H4 (cell line): ENCODE data around the gene LHX2. TPM values are rescaled to one million over a fixed set of nuclear protein-coding genes. Genes with fewer than 3 reads are reported as not detected.

Experiments used
- DNase-seq: peaks from one replicate; pipeline ENCODE4 v3.0.0-alpha.2; 2015; ENCODE audit warnings: low spot score
- total RNA-seq: library from RNA; depleted of rRNA; stranded (reverse); fragments of >200 nt; shearing (Covaris generic); gene quantifications from 2 replicates; pipeline ENCODE4 v1.2.3, GENCODE V29; 2014

The LHX2 gene
- total RNA-seq, 1 experiment from 2014 or later: 2.2 TPM

DNA sequence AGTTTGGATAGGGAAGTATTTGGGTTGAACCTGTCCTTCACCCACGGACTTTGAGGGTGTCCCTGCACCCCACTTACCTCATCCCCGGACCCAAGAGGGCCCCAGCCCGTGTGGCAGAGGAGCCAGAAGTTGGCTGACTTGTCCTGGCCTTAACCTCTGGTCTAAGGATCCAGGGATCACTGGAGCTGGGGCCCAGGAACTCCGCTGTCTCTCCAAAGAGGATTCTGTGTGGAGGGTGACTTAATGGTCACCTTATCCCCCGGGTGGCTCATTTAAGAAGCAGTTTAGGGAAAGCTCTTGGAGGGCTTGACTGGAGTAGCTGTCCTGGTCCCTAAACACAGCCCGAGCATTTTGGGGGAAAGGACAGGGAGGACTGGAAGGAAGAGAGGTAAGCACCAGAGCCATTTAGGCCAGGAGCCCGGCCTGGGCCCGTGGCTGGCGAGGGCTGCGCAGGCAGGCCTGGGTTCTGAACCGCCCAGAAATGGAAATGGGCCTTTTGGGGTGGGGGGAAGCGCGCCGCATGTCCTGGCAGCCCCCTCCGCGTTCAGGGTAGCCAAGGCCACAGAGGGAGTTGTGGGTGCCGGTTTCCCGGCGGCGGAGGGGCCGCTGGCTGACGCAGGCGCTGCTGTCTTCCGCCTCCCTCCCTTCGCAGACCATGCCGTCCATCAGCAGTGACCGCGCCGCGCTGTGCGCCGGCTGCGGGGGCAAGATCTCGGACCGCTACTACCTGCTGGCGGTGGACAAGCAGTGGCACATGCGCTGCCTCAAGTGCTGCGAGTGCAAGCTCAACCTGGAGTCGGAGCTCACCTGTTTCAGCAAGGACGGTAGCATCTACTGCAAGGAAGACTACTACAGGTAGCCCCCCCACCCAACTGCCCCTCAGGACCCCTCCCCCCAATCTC, 2.0 kb downstream of the LHX2 start:
- DNase-seq: no peak

DNA sequence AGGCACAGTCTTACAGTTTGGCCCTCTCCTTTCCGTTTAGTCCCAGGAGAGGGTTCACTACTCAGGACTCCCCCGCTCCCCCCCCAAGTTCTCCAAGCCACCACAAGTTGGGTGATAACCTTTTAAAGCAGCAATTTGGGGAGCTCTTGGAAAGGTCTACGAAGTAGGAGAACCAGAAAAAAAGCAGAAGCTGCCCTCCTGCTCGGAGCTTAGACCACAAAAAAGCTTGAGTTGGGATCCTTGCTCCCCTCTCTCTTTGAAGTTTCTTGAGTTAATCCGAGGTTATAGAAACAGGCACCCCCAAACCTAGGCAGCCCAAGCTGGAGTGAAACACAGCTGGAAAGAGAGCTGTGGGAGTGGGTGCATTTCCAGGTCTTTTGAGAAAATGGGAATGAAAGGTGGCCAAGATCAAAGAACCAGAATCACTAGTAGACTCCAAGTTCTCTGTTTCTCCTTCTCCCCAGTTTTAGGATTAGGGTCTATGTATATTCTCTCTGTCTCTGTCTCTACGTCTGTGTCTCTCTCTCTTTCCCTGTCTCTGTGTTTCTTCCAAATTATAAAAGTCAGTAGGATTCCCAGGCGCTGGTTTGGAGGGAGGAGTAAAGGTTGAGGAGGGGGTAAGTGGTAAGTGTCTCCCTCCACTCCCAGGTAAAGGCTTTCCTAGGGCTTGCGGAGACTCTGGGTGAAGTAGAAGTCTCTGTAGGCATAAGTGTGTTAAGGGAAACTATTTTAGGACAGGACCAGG, 2.8 kb downstream of the LHX2 start:
- no peak for DNase-seq

DNA sequence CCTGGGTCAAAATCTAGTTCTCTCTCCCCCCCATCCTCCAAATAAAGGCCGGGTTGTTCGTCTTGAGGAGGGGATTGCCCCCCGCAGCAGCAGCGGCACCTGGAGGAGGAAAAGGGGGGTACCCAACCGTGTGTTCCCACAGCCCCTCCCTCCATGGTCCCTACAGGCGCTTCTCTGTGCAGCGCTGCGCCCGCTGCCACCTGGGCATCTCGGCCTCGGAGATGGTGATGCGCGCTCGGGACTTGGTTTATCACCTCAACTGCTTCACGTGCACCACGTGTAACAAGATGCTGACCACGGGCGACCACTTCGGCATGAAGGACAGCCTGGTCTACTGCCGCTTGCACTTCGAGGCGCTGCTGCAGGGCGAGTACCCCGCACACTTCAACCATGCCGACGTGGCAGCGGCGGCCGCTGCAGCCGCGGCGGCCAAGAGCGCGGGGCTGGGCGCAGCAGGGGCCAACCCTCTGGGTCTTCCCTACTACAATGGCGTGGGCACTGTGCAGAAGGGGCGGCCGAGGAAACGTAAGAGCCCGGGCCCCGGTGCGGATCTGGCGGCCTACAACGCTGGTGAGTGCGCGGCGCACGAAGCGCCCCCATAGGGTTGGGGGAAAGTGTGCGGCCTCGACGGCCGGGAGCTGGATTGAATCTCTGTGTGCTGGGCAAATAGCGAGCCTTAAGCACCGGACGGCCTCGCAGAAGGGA, 3.5 kb downstream of the LHX2 start:
- DNase-seq: no peak

DNA sequence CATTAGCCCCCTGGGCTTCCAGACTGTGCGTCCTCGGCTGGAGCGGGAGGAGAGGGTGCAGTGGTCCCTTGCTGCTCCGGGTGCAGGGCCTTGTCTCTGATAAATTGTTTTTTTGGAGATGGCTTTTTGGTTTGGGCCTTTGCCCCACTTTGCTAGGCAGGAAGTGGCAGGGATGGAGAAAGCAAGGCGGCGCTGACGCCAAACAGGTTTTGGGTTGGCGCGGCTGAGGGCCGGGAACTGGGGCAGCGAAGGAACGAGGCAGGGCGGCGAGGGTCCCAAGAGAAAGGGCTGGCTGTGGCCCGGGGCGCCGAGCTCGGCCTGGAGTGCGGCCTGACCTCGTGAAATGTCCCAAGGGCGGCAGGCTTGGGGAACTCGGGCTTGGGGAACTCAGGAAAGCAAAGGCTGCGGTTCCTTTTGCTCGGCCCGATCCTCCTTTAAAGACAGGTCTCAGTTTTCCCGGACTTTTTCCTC, 4.1 kb downstream of the LHX2 start:
- DNase-seq: no peak

DNA sequence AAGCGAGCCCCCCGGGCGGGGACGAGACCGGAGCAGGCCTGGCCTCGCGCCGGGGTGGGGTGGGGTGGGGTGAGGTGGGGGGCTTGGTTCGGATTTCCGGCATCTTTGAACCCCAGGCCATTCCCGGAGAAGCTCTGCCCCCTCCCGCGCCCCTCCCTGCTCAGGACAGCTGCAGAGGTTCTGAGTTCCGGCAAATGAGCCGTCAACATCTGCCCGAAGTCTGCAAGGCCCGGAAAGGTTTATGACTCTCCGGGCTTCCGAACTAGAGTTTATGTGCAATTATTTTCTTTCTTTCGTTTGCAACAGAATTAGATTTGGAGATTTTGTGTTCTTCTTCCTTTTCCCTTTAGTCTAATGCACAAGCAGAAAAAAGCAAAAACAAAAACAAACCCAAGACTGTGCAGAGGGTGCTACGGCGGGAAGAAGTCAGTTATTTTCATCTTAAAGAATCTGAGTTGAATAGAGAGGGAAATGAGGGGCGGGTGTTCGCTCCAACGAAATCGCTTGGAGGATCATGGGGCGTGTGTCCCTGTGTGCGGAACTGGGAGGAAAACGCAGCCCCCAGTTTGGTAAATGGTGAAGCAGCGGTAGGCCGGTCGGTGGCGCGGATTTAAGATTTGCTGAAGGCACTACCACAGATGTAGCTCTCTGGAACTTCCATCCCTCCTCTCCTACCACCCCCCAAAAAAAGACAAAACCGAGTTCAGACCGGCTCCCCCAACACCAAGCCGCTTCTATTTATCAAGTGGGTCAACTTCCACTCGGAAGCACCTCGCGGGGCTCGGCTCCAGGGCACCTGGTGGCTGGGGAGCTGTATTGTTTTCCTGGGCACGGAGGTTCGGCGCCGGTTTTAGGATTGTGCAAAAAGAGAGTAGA, 4.8 kb downstream of the LHX2 start:
- DNase-seq: no peak

DNA sequence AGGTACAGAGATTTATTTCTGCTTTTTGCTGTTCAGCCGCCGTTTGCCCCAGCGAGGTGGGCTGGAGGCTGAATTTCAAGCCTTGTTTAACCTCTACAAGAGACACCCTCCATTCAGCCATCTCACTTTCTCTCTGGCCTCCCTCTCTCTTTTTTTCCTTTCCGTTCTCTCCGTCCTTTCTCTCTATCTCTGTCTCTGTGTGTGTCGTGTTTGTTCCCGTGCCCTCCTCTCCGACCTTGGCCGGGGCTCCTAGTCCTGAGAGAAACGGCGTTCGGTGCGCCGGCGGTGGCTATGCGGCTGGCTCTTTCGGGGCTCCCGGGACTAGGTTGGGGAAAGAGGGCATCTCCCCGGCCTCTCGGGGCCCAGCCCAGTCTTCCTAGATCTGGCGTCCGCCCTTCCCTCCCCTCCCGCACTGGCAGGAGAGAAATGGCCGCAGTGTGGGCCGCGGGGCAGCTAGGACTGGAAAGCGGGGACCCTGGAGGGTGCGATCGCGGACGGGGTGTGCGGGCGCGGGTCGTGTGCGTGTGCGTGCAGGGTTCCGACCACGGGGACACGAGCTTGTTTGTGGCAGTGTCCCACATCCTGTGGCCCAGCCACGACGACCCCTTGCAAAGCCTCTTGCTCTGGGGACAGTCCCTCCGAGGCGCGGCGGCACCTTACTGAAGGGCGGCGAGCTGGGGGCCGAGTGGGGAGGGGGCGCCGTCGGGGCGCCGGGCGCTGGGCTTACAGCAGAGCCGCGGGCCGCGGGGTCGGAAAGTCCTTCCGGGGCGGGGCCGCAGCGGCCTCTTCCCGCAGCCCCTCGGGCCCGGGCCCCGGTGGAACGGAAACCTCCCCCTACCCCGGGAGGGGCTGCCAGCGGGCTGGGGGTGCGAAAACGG, 5.7 kb downstream of the LHX2 start:
- DNase-seq: no peak

DNA sequence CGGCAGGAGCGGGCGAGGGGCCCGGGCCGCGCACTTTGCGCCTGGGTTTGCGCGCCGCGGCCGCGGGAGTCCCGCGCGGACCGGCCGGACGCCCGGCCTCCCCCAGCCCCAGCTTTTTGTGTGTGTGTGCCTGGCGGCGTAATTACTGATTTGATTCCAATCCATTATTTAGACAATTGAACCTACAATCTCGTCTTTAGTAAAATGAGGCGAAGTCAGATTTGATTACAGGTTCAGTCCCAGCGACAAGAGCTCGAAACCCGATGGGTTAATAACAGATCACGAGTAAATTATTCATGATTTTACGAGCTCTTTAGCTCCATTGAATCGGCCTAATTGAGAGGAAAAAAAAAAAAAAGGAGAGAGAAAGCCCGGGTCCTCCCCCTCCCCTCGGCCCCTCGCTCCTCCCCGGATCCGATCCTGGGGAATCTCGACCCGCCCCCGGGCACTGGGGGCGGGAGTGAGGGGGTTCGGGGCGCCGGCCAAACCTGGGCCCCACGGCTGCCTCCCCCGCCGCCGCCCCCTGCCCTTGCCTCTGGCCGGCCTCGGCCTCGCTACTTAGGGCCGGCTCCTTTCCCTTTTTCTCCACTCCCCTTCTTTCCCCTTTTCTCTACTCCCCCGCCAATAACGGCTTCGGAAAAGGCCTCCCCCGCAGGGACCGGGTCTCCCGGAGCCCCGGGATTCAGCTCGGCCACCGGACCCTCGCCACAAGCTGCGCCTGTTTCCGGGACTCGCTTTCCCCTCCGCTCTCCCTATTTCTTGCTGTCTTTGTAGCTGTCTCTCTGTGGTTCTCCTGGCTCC, 6.6 kb downstream of the LHX2 start:
- DNase-seq: no peak

DNA sequence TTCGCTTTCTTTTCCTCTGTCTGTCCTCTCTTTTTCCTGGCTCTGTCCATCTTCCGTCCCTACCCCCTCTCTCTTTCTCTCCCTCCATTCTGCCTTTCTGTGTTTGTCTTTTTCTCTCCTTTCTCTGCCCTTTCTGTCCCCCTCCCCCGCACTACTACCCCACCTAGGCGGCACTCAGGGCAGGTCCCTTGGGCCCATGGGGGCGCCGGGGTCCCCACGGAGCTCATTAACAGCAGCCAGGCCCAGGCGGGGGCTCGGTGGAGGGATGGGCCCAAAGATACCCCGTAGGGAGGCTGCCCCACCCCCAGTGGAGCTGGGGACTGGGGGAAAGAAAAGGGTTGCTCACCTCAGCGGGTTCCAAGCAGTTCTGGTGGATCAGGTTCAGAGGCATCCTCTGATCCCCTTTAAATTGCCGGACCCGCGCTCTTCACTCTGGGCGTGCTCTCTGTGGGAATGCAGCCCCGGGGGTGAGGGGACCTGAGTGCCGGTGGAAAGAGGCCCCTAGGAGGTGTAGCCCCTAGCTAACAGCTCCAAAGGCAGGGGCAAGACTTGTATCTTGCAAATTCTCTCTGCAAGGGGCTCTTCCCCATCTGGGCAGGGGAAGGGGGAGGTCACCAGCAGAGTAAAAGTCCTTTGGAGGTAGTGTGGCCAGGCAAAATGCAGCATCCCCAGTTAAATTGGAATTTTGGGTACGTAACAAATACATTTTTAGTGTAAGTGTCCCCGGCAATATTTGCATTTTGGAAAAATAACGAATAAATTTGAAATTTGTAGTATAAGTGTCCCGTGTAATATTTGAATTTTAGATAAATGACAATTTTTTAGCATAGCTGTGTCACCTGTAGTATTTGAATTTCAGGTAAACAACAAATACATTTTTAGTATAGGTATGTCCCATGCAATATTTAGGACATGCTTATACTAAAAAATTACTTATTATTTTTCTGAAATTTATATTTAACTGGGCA, 7.4 kb downstream of the LHX2 start:
- no peak for DNase-seq

DNA sequence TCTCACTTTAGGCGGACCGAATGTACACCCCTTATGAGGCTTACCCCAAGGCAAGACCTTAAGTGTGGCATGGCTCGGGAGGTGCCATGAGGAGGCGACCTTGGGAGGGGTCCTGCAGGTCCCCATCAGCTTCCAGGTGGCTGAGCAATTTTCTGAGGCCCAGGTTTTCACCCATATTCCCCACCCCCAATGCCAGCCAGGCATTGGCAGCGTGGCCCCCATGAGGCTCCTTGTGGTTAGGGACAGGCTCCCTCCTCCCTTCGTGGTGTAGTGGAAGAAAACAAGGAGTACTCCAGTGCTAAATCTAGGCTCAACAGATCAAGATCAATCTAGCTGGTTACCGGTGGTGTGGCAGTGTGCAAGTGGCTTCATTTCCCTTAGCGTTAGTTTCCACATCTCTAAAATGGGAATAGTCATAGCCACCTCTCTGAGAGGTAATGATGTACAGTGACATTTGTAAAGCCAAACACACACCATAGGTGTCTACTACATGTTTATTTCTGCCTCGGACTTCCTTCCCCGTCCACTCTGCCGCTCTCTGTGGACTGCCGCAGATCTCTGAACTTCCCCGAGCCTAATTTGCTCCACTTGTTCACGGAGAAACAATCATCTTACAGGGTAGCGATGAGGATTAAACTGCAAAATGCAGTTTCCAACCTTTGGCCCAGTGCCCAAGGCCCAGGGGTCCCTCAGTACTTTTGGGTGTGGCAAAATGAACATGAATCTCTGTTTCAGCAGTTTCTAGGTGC, 8.4 kb downstream of the LHX2 start:
- DNase-seq: no peak

DNA sequence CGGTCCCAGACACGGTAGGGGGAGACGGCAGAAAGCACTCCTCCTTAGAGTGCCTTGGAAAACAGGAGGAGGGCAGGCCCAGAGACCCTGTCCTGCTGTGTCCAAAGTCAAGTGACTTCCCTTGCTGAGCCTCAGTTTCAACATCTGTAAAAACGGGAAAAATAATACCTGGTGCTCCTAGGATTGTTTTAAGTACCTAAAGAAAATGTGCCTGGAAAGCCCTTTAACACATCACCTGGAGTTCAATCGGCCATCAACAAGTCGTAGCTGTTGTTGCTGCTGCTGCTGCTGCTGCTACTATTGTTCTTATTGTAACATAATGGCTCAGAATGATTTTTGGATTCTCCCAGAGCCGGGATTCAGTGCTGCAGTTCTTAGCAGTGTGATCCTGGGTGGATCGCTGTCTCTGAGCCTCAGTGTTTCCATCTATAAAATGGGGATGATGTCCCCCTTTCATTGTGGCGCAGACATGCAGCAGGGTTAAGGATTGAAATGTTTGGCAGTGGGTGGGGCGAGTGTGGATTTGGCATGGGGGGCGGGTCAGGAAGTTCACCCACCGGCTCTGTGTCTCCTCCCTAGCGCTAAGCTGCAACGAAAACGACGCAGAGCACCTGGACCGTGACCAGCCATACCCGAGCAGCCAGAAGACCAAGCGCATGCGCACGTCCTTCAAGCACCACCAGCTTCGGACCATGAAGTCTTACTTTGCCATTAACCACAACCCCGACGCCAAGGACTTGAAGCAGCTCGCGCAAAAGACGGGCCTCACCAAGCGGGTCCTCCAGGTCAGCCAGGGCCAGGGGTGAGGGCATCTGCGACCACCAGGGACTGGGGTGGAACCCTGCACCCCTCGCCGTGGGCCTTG, 9.2 kb downstream of the LHX2 start:
- no peak for DNase-seq

DNA sequence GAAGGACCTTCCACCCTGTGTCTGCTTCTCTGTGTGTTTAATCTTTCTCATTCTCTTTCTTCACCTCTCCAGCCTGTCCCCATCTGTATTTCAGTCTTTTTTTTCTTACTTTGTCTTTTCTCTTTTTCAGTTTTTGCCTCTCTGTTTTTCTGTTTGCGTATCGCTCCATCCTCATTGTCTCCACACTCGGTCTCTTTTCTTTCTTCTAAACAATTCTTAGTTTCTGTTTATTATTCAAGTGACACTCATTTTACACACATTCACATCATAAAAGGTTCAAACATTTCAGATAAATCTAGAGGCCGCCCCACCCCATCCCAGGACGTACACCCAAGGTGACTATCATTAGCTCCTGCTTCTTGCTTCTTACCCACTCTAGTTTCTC, 9.8 kb downstream of the LHX2 start:
- no peak for DNase-seq

DNA sequence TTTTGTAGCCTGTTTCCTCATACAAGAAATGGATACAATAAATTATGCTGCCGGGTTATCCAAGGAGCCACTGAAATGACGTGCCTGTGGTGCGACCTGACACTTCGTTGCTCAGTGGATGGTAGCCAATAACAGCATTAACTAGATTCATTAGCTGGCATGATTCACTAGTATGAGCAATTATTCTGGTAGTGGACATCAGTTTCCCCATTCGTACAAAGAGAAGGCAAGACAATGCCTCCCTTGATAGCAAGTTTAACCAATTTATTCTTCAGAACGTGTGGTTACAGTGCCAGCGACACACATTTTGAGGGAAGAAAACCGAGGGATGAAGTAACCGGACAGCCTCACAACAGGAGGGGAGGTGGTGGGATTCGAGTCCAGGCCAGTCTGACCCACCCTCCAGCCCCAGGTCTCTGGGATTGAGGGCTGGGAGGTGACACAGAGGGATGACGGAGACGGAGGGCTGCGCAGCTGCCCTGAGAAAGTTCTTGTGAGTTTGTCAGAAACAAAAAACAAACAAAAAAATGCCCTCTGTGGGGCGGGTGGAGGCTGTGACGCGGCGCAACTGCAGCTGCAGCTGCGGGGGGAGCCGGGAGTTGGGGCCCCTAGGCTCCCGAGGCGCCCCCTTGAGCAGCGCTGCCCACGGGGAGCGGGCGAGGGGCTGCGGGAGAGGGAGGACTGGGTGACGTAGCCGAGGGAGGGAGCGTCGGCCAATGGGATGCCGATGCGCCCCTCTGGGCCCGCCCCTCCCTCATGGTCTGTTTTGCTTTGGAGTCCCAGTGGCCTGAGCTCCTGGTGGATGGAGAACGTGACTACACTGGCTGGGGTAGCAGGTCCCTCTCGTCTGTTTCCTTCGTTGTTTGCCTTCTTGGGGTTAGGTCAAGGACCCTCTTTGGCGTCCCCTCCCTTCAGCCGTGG, 10.9 kb downstream of the LHX2 start:
- no peak for DNase-seq

DNA sequence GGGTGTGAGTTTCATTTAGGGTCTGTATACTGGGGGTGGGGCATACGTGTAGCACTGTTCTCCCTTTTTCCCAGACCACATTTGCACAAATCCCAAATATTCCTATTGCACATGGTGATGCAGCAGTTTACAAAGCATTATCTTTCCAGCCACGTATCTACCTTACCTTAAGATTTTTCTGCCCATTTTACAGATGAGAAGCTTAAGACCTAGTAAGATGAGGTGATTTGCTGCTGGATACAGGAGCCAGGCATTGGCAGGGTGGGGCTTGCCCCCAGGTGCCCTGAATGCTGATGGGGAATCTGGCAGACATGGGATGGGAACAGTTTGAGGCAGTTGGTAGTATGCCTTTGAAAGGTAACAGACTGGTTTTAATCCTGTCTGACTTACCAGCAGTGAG, 12.5 kb downstream of the LHX2 start:
- DNase-seq: no peak

DNA sequence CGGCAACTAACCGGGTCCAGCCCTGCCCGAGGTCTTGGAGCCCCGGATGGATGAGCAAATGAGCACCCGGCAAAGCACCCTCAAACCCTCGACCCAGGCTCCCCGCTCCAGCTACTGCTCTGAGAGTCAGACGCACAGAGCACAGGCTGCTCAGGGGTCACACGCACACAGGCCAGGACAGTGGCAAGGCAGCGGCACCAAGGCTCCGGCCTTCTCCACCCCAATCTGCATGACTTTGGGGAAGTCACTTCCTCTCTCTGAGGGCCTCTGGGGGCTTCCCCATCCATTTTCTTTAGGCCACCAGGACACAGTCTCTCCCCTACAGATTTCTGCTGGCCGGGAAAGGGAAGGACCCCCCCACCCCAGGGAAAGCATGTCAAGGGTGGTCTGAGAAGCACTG, 18.0 kb downstream of the LHX2 start:
- DNase-seq: no peak

DNA sequence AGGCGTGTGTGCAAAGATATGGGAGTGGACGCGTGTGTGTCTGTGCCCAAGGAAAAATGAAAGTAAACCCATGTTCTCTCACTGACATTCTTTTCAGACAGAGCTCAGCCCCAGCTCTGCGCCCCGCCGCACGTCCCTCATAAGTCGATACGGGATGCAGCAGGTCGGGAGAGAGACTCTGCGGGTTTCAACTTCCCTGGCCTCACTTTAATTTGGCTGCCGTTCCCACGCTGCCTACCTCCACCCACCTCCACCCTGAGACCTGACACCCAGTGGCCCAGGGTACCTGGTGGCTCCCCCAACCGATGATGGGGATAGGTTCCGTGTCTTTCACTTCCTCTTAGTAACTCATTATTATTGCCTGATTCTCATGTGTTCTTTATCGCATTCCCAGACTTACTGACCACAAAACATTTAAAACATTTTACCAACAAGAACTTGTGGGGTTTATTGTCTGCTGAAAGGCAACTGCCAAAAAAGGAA, 19.4 kb downstream of the LHX2 start:
- peak; percentile 48 for DNase-seq
